GM18520 (cell line): ENCODE results near the gene KLF16.

Source experiments
- ATAC-seq: cut with Tn5 transposase; IDR thresholded peaks from one replicate; pipeline ENCODE4 v1.9.1; 2021; ENCODE audit not compliant: unreplicated experiment

Gene KLF16

GRCh38 chr19:1856698-1857603, 6.4 kb downstream of the KLF16 start:
- no peak for ATAC-seq

GRCh38 chr19:1856345-1856697, 7.1 kb downstream of the KLF16 start:
- no peak for ATAC-seq

GRCh38 chr19:1855828-1856255, 7.5 kb downstream of the KLF16 start:
- ATAC-seq, result no peak

GRCh38 chr19:1855040-1855827, 8.1 kb downstream of the KLF16 start:
- ATAC-seq, result no peak

GRCh38 chr19:1854542-1855039, 8.8 kb downstream of the KLF16 start:
- no peak for ATAC-seq

- no peak for ATAC-seq
Observed at GRCh38 chr19:1854039-1854541, 9.3 kb downstream of the KLF16 start.

GRCh38 chr19:1853295-1854038, 9.9 kb downstream of the KLF16 start:
- no peak for ATAC-seq

- ATAC-seq, result no peak
Observed at GRCh38 chr19:1852581-1853128, 10.7 kb downstream of the KLF16 start.

- ATAC-seq, result no peak
Observed at GRCh38 chr19:1851654-1852580, 11.5 kb downstream of the KLF16 start.

GRCh38 chr19:1850809-1851653, 12.3 kb downstream of the KLF16 start:
- no peak for ATAC-seq

GRCh38 chr19:1849886-1850398, 13.4 kb downstream of the KLF16 start:
- ATAC-seq, result no peak

- ATAC-seq, result no peak
Observed at GRCh38 chr19:1849132-1849474, 14.3 kb downstream of the KLF16 start.

- peak; percentile 74 for ATAC-seq
Observed at GRCh38 chr19:1848399-1849131, 14.8 kb downstream of the KLF16 start, which contains the start of gene REXO1. REXO1 (minus strand) TSS chr19:1848483; CDS start chr19:1848358, 125 bp downstream.

GRCh38 chr19:1847684-1848398, 15.5 kb downstream of the KLF16 start:
- ATAC-seq, result peak; percentile 12

GRCh38 chr19:1847348-1847683, 16.1 kb downstream of the KLF16 start:
- no peak for ATAC-seq

GRCh38 chr19:1846517-1847204, 16.7 kb downstream of the KLF16 start:
- no peak for ATAC-seq

- no peak for ATAC-seq
Observed at GRCh38 chr19:1845642-1846041, 17.7 kb downstream of the KLF16 start.
